GM19035 (cell line): ENCODE results near the gene ZBTB37.
"Not testable (repeated sequence)": the region's sequence is repeated elsewhere in the genome, so short reads cannot be mapped to it uniquely, and the experiment has no call there.

Experiments
- ATAC-seq: cut with Tn5 transposase; IDR thresholded peaks from one replicate; pipeline ENCODE4 v1.9.1; 2021; ENCODE audit not compliant: unreplicated experiment

The ZBTB37 gene

DNA sequence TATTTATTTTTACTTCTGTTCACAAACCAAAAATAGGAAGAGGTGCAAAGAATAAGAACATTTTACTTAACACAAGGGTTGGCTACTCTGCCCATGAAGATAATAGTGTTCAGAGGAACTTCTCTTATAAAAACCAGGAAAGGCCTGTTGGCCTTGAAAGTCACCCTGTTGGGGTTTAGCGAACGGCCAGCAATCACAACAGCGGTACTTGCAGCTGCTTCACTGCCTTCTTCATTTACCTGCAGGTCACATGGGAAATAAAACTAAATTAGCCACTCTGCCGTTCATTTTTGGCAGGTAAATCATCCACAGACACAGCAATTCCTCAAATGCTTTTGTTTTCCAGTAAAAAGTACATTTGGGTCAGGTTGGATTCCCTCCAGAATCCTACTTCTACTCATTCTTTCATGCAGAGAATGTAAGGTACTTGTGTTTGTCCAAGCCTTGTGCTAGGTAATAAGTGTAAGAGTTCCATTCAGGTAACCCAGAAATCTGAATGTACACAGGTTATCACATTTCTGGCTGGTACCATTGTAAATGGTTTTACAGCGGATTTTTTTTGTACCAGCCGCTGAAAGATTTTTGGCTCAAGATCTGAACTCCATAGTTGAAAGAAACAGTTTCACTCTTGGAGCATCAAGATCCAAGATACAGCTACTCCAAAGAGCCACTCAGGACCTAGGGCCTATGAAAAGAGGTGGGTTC is 35.8 kb downstream of the ZBTB37 start:
- no peak for ATAC-seq

GRCh38 chr1:173913111-173913510 is 44.9 kb downstream of the ZBTB37 start:
- ATAC-seq: no peak

- ATAC-seq: no peak
Observed at GRCh38 chr1:173914366-173914871, 46.2 kb downstream of the ZBTB37 start.

- ATAC-seq: no peak
Observed at GRCh38 chr1:173915596-173915995, 47.4 kb downstream of the ZBTB37 start.

DNA sequence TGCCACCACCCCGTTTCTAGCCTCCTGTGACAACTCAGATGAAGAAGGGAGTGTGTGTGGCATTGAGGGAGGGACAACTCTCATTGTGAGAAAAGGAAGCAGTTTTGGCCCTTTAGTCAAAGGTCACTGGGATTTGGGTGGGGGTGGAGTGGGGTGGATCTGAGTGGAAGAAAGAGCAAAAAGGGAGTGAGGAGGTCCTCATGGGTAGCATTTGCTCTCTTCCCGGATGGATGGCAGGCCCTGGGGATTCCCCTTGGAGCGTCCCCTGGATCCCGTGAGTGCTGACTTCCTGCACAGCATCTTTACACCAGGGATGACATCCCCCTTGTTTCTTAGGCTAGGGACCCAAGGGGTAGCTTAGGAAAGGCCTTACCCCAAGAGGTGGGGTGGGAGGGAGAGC is 48.5 kb downstream of the ZBTB37 start:
- no peak for ATAC-seq

- ATAC-seq: no peak
Observed at GRCh38 chr1:173917149-173917548, 49.0 kb downstream of the ZBTB37 start, which contains the start of gene SERPINC1. Gene SERPINC1, minus strand, starts transcription at chr1:173917327. Its CDS starts 68 bp downstream, at chr1:173917259.

- no peak for ATAC-seq
Observed at GRCh38 chr1:173917635-173918493, 49.7 kb downstream of the ZBTB37 start.

DNA sequence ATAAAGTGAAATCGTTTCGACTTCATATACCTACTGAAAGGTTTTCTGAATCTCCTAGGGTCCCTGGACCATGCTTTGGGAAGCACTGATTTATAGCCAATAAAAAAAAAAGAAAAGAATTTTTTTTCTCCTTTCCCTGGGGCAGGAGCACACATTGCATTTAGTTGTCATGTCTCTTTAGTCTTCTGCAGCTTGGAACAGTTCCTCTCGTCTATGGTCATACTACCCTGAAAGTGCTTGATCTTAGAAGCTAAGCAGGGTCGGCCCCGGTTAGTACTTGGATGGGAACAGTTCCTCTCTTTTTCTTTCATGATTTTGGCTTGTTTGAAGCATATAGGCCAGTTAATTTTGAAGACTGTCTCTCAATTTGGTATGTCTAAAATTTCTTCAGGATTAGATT is 52.7 kb downstream of the ZBTB37 start:
- no peak for ATAC-seq

DNA sequence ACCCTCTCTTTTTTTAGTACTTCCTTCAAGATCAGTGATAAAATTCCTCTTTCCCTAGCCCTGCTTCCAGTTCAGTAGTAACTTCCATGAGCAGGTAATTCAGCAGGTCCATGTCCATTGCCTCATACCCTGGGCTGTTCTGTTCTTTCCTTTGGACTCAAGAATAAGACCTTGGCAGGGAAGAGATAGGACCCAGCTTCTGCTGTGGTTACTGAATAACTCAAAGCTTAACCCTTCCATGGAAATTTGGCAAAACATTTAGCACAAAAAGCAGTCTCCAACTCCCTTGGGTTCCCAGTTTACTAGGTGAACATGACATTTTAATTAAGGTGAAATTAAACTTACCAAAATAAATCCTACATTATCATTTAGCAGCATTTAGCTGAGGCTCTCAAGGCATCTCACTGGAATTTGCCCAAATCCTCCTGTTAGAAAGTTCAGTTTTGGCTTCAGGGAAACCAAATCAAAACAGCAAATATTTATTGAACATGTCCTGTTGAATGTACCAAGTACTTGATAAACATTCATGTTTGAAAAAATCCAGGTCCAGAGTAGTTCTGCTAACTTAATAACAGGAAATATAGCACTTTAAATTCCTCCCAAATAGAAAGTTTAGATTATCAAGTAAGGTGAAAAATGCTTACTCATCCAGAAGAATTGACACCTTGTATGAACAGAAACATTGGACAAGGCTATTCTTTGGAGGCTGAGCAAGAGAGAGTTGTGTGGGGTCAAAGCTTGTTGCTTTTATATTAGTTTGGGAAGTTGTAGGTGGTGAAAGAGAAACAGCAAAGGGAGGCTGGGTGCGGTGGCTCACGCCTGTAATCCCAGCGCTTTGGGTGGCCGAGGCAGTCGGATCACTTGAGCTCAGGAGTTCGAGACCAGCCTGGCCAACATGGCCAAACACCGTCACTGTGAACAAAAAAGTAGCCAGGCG is 57.4 kb downstream of the ZBTB37 start:
- no peak for ATAC-seq

- not testable (repeated sequence) for ATAC-seq
Observed at GRCh38 chr1:173930541-173930940, 62.4 kb downstream of the ZBTB37 start.

GRCh38 chr1:173934440-173934839 is 66.3 kb downstream of the ZBTB37 start:
- no peak for ATAC-seq

- no peak for ATAC-seq
Observed at GRCh38 chr1:173937062-173937461, 68.9 kb downstream of the ZBTB37 start.

DNA sequence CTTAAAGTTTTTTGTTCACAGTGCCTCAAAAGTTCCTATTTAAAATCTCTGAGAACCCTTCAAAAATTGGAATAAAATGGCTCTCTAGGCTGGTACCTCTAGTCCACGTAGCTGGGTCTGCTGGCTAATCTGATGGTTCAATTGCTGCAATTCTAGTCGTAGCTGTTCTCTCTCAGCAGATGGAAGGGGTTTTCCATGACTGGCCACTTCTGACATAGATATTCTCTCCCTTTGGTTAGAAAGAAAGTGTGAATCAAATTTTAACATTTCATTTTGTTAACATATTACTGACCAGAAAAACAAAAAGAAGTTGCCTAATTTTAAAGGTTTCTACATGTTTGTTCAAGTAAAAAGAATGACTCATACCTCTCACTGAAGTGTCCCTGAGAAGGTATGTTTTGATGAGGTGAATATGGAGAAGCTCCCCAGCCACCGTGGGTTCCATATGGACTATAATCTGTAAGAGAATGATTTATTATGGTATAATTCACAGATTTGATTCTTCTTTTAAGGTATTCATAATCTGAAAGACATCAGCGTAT is 78.3 kb downstream of the ZBTB37 start:
- no peak for ATAC-seq

DNA sequence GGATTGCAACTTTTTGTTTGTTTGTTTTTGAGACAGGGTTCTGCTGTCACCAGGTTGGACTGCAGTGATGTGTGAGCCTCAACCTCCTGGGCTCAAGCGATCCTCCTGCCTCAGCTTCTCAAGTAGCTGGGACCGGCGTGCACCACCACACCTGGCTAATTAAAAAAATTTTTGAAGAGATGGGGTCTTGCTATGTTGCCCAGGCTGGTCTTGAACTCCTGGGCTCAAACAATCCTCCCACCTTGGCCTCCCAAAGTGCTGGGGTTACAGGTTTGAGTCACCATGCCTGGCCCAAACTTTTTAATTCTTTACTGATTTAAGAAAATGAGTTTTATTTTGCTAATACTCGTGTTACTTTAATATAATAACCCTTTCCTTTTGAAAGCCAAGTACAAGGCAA is 80.4 kb downstream of the ZBTB37 start:
- no peak for ATAC-seq
